HG02870 (cell line): ENCODE measurements around the gene DCAF16.

ENCODE experiments used
- ATAC-seq: cut with Tn5 transposase; IDR thresholded peaks from one replicate; pipeline ENCODE4 v1.9.1; 2021; ENCODE audit warnings: mild to moderate bottlenecking, moderate library complexity; ENCODE audit not compliant: unreplicated experiment

The DCAF16 gene

DNA sequence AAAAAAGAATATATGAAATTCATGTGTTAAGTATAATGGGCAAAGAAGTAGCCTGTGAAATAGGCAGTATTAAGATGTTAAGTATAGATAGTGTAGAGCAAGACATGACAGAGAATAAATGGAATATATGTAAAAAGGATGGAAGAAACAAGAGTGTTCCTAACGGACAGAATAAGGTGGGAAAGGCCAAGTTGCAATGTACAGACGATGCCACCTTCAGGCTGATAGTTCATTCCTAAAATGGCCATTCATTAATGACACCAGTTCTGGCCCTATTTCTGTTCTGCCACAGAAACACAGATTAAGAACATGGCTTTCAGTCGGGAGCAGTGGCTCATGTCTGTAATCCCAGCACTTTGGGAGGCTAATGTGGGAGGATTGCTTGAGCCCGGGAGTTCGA is 24.7 kb downstream of the DCAF16 start:
- ATAC-seq = no peak

- ATAC-seq = no peak
Measured at GRCh38 chr4:17781300-17782287, 29.0 kb downstream of the DCAF16 start, which contains the start of gene FAM184B. Gene FAM184B (minus strand): TSS chr4:17781621. CDS start chr4:17781299, 322 bp downstream.

GRCh38 chr4:17780501-17781299 is 29.9 kb downstream of the DCAF16 start:
- ATAC-seq = no peak

DNA sequence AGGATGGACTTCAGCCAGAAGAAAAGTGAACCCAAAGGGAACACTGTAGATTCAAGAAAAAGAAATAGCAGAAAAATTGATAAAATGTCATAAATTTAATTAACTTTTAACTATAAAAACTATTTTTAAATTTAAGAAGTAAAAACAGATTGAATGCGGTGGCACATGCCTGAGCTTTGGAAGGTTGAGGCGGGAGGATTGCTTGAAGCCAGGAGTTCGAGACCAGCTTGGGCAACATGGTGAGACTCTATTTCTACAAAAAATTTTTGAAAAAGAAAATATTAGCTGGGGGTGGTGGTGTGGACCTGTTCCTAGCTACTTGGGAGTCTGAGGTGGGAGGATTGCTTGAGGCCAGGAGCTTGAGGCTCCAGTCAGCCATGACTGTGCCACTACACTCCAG is 32.1 kb downstream of the DCAF16 start:
- no peak for ATAC-seq

DNA sequence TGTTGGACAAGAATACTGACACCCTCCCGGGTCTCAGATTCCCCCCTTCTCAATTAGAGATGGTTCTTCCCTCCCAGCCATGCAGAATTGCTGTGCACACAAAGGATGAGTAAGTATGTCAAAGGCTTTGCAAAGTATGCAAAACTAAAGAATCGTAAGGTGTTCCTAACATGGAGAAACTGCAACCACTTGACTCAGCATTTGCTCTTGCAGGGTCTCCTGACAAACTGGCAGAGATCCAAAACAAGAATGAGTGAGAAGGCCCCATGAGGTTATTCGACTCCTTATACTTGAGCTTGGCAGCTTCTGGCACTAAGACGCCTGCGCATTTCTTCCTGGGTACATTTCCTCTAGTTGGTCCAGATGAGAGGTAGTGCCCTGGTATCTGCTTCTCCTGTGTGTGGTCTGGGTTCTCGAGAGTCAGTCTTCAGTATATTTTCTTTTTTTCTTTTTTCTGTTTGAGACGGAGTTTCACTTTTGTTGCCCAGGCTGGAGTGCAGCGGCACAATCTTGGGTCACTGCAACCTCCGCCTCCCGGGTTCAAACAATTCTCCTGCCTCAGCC is 37.3 kb downstream of the DCAF16 start:
- ATAC-seq = no peak

- no peak for ATAC-seq
Measured at GRCh38 chr4:17771284-17771908, 39.2 kb downstream of the DCAF16 start.

DNA sequence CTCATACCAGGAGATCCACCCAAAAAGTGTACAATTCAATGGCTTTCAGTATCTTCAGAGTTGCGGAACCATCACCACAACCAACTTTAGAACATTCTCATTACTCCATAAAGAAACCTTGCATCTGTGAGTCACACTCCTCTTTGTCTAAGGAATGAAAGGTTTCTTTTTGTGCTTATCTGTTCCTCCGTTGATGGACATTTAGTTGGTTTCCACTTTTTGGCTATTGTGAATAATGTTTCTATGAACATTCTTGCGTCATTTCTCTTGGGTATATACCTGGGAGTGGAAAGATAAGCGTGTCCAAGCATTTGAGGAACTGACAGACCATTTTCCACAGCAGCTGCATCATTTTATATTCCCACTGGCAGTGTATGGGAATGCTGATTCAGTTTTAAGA is 39.7 kb downstream of the DCAF16 start:
- ATAC-seq = no peak

DNA sequence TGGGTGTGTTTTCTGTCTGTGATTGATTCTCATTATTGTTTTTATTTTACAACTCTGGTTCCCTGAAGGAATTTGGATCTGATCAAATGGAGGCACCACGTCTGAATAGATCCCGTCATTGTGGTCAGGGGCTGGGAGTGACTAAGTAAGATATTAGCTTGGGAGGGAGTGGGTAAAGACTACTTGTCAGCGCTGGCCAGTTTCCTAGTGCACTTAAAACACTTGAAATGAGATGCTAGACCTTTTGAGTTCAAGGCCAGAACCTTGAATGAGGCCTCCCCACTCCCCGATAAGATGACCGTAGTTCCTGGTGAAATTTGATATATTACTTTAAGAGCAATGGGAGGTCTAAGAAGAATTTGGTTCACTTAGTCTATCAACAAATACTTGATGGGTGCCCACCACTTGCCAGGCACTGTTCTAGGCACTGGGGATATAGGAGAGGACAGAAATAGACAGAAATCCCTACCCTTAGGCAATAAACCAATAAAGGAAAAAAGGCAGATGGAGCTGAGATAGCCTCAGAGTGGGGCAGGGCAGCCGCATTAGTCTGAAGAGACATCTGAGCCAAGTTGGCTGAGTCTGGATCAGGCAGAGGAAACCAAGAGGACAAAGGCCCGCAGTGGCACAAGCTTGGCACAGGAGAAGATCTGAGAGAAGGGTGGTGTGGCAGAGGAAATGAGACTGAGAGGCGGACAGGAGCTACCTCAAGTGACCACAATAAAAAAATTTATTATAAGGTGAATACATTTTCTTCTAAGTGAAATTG is 41.0 kb downstream of the DCAF16 start:
- ATAC-seq = no peak

DNA sequence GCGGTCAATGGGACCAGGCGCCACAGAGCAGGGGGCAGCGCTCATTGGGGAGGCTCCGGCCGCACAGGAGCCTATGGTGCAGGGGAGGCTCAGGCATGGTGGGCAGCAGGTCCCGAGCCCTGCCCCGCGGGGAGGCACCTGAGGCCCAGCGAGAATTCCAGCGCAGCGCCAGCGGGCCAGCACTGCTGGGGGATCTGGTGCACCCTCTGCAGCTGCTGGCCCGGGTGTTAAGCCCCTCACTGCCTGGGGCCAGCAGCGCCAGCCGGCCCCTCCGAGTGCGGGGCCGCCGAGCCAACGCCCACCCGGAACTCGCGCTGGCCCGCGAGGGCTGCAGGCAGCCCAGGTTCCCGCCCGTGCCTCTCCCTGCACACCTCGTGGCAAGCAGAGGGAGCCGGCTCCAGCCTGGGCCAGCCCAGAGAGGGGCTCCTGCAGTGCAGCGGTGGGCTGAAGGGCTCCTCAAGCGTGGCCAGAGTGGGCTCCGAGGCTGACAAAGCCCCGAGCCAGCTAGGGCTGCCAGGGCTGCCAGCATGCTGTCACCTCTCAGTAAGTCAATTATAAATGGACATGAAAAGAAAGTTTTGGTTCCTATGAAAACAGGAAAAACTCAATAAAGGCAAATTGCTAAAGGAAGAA is 43.6 kb downstream of the DCAF16 start:
- ATAC-seq = no peak

- no peak for ATAC-seq
Measured at GRCh38 chr4:17765514-17766286, 44.9 kb downstream of the DCAF16 start.

- no peak for ATAC-seq
Measured at GRCh38 chr4:17763931-17764330, 46.6 kb downstream of the DCAF16 start.

- ATAC-seq = no peak
Measured at GRCh38 chr4:17763416-17763815, 47.1 kb downstream of the DCAF16 start.

DNA sequence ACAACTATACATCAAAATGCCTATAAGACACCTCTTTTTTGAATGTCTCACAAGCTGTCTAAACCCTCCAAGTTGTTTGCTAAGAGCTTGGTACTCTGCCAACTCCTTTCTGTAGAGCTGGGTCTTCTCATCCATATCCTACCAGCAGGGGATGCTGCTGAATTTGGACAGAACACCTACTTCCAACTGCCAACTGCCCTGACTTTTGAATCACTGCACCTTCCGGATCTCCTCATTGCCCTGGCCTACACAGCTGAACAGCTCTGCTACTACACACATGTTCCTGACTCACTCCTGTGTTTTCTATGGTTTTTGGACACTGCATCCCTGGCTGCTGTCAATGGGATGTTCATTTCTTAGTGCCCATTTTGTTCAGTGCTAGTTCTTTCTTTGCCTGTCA is 47.8 kb downstream of the DCAF16 start:
- ATAC-seq = no peak

- ATAC-seq = no peak
Measured at GRCh38 chr4:17761062-17761461, 49.5 kb downstream of the DCAF16 start.

- ATAC-seq = no peak
Measured at GRCh38 chr4:17760626-17761025, 49.9 kb downstream of the DCAF16 start.

GRCh38 chr4:17758485-17758884 is 52.1 kb downstream of the DCAF16 start:
- no peak for ATAC-seq

GRCh38 chr4:17757621-17758020 is 52.9 kb downstream of the DCAF16 start:
- no peak for ATAC-seq

DNA sequence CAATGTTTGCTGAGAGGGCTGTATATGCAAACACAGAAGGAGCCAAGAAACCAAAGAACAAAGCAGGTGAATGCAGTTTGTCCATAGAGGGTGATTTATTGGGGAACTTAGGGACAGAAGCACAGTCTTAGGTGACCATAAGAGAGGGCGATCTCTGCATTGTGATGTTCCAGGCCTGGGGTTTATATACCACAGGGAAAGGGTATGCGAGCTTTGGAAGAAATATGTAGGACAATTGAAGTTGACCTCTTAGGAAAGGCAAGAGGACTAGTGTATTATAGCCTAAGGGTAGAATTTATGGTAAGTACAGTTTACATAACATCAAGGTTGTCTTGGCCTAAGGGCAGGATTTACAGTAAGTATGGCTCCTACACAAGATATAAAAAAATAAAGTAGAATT is 56.9 kb downstream of the DCAF16 start:
- ATAC-seq = no peak
